ENCODE data around the gene C13orf46. TPM values are rescaled to one million over a fixed set of nuclear protein-coding genes. Genes with fewer than 3 reads are reported as not detected.

Gene C13orf46
- total RNA-seq, 5 donors from 2014 or later (not counting 1 experiment from before 2014, with no cell fraction given) = 18.4 to 33.9 (median 25.3) TPM

GRCh38 chr13:113962975-113963374 is 10.9 kb downstream of the C13orf46 start:
- peaks cover 2 to 25% of the 10 kb centered on the region in 2 donors for H3K36me3 ChIP-seq (ENCODE audit: control insufficient read depth in 2 of 2, extremely low read depth in 1 of 2, insufficient read depth in 1 of 2, low read length in 1 of 2)
- no peaks in the 10 kb centered on the region for H3K27me3 ChIP-seq (replicated peaks in 1 of 2; ENCODE audit: control insufficient read depth in 2 of 2, extremely low read depth in 1 of 2, insufficient read depth in 2 of 2, low read length in 1 of 2)
- H3K4me1 ChIP-seq (ENCODE audit: control insufficient read depth in 1 of 2, extremely low read depth in 1 of 2, insufficient read depth in 2 of 2, low read length in 2 of 2) = no peaks in the 10 kb centered on the region
- POLR2A ChIA-PET = no interaction called here
- ATAC-seq (replicated peaks in 1 of 4) = no peak
- H3K4me3 ChIP-seq (ENCODE audit: control insufficient read depth in 1 of 2, extremely low read depth in 1 of 2, low read length in 1 of 2) = no peak overlapping the region
- Mint-ChIP-seq H3K27ac (no peak overlapping the region), H3K4me1 (peaks cover 0 to 4% (median 4%) of the 10 kb centered on the region in 3 donors), H3K27me3 (no peaks in the 10 kb centered on the region), H3K36me3 (peaks cover 11% of the 10 kb centered on the region), H3K9me3 (no peaks in the 10 kb centered on the region), H3K4me3 (no peak overlapping the region)
- CTCF ChIA-PET = no interaction called here
- no peak for DNase-seq
- 90% methylated on average over 13 of the region's 17 CpGs for whole genome bisulfite sequencing (ENCODE audit: insufficient coverage)
- no peak overlapping the region for H3K27ac ChIP-seq (ENCODE audit: low read length)
- no peaks in the 10 kb centered on the region for H3K9me3 ChIP-seq

DNA sequence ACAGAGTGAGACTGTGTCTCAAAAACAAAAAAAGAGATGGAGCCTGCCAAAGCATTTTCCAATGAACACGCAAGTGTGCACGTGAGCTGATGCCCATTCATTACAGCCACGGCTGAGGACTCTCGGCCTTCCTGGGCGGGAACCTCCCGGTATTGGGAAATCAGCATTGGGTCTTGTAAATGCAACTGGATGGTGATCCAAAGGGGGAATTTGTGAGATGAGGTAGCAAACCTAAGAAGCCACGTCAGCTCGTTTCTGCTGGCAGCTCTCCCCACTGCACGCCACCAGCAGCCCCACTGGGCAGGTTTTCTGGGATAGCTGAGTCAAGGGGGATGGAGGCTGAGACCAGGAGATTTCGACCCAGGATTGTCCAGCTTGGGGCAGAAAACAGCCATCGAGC is 11.5 kb downstream of the C13orf46 start:
- no peak for ATAC-seq (replicated peaks in 1 of 4)
- Mint-ChIP-seq H3K4me1 (peaks cover 0 to 4% (median 4%) of the 10 kb centered on the region in 3 donors), H3K9me3 (no peaks in the 10 kb centered on the region), H3K27ac (no peak overlapping the region), H3K36me3 (peaks cover 14% of the 10 kb centered on the region), H3K27me3 (no peaks in the 10 kb centered on the region), H3K4me3 (no peak overlapping the region)
- Histone ChIP-seq H3K27me3 (replicated peaks in 1 of 2; ENCODE audit: control insufficient read depth in 2 of 2, extremely low read depth in 1 of 2, insufficient read depth in 2 of 2, low read length in 1 of 2) (no peaks in the 10 kb centered on the region), H3K9me3 (no peaks in the 10 kb centered on the region), H3K4me1 (ENCODE audit: control insufficient read depth in 1 of 2, extremely low read depth in 1 of 2, insufficient read depth in 2 of 2, low read length in 2 of 2) (no peaks in the 10 kb centered on the region), H3K27ac (ENCODE audit: low read length) (no peak overlapping the region), H3K4me3 (ENCODE audit: control insufficient read depth in 1 of 2, extremely low read depth in 1 of 2, low read length in 1 of 2) (no peak overlapping the region), H3K36me3 (ENCODE audit: control insufficient read depth in 2 of 2, extremely low read depth in 1 of 2, insufficient read depth in 1 of 2, low read length in 1 of 2) (peaks cover 2 to 19% of the 10 kb centered on the region in 2 donors)
- 80% methylated on average over 11 of the region's 11 CpGs for WGBS (ENCODE audit: insufficient coverage)
- CTCF ChIA-PET = no interaction called here
- POLR2A ChIA-PET = interaction anchor here in 1 of 2 donors (0.6 kb wide), 1 partner anchor 246 kb away, joined by 3 read pairs; no protein-coding TSS in a partner anchor
- DNase-seq = no peak

DNA sequence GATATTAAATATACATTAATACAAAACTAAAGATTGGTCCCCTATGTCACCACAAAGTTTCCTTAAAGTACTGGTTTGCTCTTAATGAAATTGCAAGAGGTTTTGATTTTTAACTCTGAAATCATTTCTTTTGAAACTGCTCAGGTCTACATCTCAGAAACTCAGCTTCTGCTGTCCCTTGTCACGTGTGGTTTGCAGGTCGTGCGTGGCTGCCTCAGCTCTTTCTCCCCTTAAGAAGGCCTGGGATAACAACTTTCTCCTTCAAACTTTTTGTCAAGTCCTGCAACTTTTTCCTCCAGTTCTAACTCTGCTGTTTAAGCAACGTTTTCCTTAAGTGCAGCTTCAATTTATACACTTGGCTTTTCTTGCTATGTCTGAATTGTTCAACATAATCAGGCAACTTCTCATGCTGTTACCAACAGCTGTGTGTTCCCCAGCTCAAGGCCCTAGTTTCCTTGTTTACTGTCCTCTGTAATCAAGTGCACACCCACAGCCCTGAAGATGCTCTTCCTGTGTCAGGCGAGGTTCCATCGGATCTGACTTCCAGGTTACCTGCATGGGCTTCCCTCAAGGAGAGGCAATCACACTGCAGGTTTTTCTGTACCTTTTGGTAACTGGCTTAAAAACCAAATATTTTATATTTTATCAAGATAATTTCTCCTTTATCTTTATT is 13.5 kb downstream of the C13orf46 start:
- DNase-seq (no peak), ATAC-seq (replicated peaks in 1 of 4) (no peak)
- POLR2A ChIA-PET = no interaction called here
- Mint-ChIP-seq H3K4me3 (no peak overlapping the region), H3K27ac (peak overlapping the region in 1 of 2 donors; percentile 12), H3K36me3 (peaks cover 24% of the 10 kb centered on the region), H3K9me3 (peaks cover 0 to 3% (median 0%) of the 10 kb centered on the region in 3 donors), H3K4me1 (peaks cover 0 to 10% (median 4%) of the 10 kb centered on the region in 3 donors), H3K27me3 (no peaks in the 10 kb centered on the region)
- Histone ChIP-seq H3K4me1 (ENCODE audit: control insufficient read depth in 1 of 2, extremely low read depth in 1 of 2, insufficient read depth in 2 of 2, low read length in 2 of 2) (no peaks in the 10 kb centered on the region), H3K27ac (ENCODE audit: low read length) (no peak overlapping the region), H3K9me3 (no peaks in the 10 kb centered on the region), H3K27me3 (replicated peaks in 1 of 2; ENCODE audit: control insufficient read depth in 2 of 2, extremely low read depth in 1 of 2, insufficient read depth in 2 of 2, low read length in 1 of 2) (no peaks in the 10 kb centered on the region), H3K4me3 (ENCODE audit: control insufficient read depth in 1 of 2, extremely low read depth in 1 of 2, low read length in 1 of 2) (no peak overlapping the region), H3K36me3 (ENCODE audit: control insufficient read depth in 2 of 2, extremely low read depth in 1 of 2, insufficient read depth in 1 of 2, low read length in 1 of 2) (peaks cover 12 to 26% of the 10 kb centered on the region in 2 donors)
- CTCF ChIA-PET = no interaction called here
- WGBS (ENCODE audit: insufficient coverage) = 77% methylated on average over 4 of the region's 6 CpGs

DNA sequence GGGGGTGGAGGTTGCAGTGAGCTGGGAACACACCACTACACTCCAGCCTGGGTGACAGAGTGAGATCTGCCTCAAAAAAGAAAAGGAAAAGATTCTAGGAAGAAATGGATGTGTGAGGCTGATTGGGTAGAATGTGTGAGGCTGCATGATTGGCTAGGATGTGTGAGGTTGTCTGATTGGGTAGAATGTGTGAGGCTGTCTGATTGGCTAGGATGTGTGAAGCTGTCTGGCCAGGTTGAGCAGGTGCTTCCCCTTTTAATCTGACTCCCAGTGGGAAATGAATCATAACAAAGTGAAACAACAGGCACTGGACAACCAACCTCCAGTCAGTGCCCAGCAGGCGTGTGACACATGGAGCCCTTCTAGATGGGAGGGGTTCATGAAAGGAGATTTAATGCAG is 14.7 kb downstream of the C13orf46 start:
- Histone ChIP-seq H3K4me3 (ENCODE audit: control insufficient read depth in 1 of 2, extremely low read depth in 1 of 2, low read length in 1 of 2) (no peak overlapping the region), H3K36me3 (ENCODE audit: control insufficient read depth in 2 of 2, extremely low read depth in 1 of 2, insufficient read depth in 1 of 2, low read length in 1 of 2) (peaks cover 23 to 24% of the 10 kb centered on the region in 2 donors), H3K9me3 (no peaks in the 10 kb centered on the region), H3K4me1 (ENCODE audit: control insufficient read depth in 1 of 2, extremely low read depth in 1 of 2, insufficient read depth in 2 of 2, low read length in 2 of 2) (no peaks in the 10 kb centered on the region), H3K27me3 (replicated peaks in 1 of 2; ENCODE audit: control insufficient read depth in 2 of 2, extremely low read depth in 1 of 2, insufficient read depth in 2 of 2, low read length in 1 of 2) (no peaks in the 10 kb centered on the region), H3K27ac (ENCODE audit: low read length) (no peak overlapping the region)
- WGBS (ENCODE audit: insufficient coverage) = no CpG with 5 or more reads among the region's 1 CpG
- H3K4me3 Mint-ChIP-seq = no peak overlapping the region
- DNase-seq = no peak
- H3K36me3 Mint-ChIP-seq = peaks cover 34% of the 10 kb centered on the region
- peaks cover 0 to 14% (median 4%) of the 10 kb centered on the region in 3 donors for H3K4me1 Mint-ChIP-seq
- H3K9me3 Mint-ChIP-seq = peaks cover 0 to 3% (median 0%) of the 10 kb centered on the region in 3 donors
- CTCF ChIA-PET = no interaction called here
- POLR2A ChIA-PET = no interaction called here
- ATAC-seq (replicated peaks in 1 of 4) = no peak
- no peaks in the 10 kb centered on the region for H3K27me3 Mint-ChIP-seq
- H3K27ac Mint-ChIP-seq = peak overlapping the region in 1 of 2 donors; percentile 12

DNA sequence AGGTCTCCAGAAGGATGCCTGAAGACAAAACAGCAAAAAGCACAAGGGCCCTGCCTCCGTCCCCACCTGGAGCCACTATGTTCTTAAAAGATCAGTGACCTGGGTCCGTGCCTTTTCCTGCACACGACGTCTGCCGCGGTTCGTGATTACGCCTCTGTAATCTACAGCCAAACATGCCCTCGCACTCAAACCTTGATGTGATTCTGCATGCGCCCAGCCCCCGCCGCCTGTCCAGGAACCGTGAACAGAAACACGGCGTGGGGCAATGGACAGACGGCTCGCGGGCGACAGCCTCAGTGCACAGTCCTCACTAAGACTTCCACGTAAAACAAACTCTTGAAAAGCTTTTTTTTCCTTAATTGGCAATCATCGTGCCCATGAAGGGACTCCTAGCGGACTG is 15.5 kb downstream of the C13orf46 start:
- no peak overlapping the region for H3K4me3 Mint-ChIP-seq
- peaks cover 0 to 3% (median 0%) of the 10 kb centered on the region in 3 donors for H3K9me3 Mint-ChIP-seq
- Histone ChIP-seq H3K9me3 (no peaks in the 10 kb centered on the region), H3K27me3 (replicated peaks in 1 of 2; ENCODE audit: control insufficient read depth in 2 of 2, extremely low read depth in 1 of 2, insufficient read depth in 2 of 2, low read length in 1 of 2) (no peaks in the 10 kb centered on the region), H3K36me3 (ENCODE audit: control insufficient read depth in 2 of 2, extremely low read depth in 1 of 2, insufficient read depth in 1 of 2, low read length in 1 of 2) (peaks cover 21 to 32% of the 10 kb centered on the region in 2 donors), H3K4me3 (ENCODE audit: control insufficient read depth in 1 of 2, extremely low read depth in 1 of 2, low read length in 1 of 2) (no peak overlapping the region), H3K27ac (ENCODE audit: low read length) (no peak overlapping the region), H3K4me1 (ENCODE audit: control insufficient read depth in 1 of 2, extremely low read depth in 1 of 2, insufficient read depth in 2 of 2, low read length in 2 of 2) (no peaks in the 10 kb centered on the region)
- no peak for DNase-seq
- CTCF ChIA-PET = no interaction called here
- peaks cover 34% of the 10 kb centered on the region for H3K36me3 Mint-ChIP-seq
- no peak overlapping the region for H3K27ac Mint-ChIP-seq
- ATAC-seq (replicated peaks in 1 of 4) = no peak
- WGBS (ENCODE audit: insufficient coverage) = 96% methylated on average over 22 of the region's 22 CpGs
- peaks cover 0 to 14% (median 4%) of the 10 kb centered on the region in 3 donors for H3K4me1 Mint-ChIP-seq
- no peaks in the 10 kb centered on the region for H3K27me3 Mint-ChIP-seq
- POLR2A ChIA-PET = no interaction called here

- ChIA-PET POLR2A (no interaction called here), CTCF (no interaction called here)
- DNase-seq = no peak
- Mint-ChIP-seq H3K27ac (no peak overlapping the region), H3K9me3 (peaks cover 0 to 3% (median 0%) of the 10 kb centered on the region in 3 donors), H3K27me3 (no peaks in the 10 kb centered on the region), H3K4me1 (peaks cover 2 to 14% (median 9%) of the 10 kb centered on the region in 3 donors), H3K36me3 (peaks cover 34% of the 10 kb centered on the region), H3K4me3 (no peak overlapping the region)
- no peaks in the 10 kb centered on the region for H3K9me3 ChIP-seq
- no peak overlapping the region for H3K27ac ChIP-seq (ENCODE audit: low read length)
- H3K36me3 ChIP-seq (ENCODE audit: control insufficient read depth in 2 of 2, extremely low read depth in 1 of 2, insufficient read depth in 1 of 2, low read length in 1 of 2) = peaks cover 21 to 37% of the 10 kb centered on the region in 2 donors
- ATAC-seq (replicated peaks in 1 of 4) = peak in 1 of 4 experiments; percentile 36
- no peaks in the 10 kb centered on the region for H3K27me3 ChIP-seq (replicated peaks in 1 of 2; ENCODE audit: control insufficient read depth in 2 of 2, extremely low read depth in 1 of 2, insufficient read depth in 2 of 2, low read length in 1 of 2)
- 100% methylated on average over 7 of the region's 14 CpGs for WGBS (ENCODE audit: insufficient coverage)
- H3K4me1 ChIP-seq (ENCODE audit: control insufficient read depth in 1 of 2, extremely low read depth in 1 of 2, insufficient read depth in 2 of 2, low read length in 2 of 2) = peaks cover 0 to 4% of the 10 kb centered on the region in 2 experiments
- no peak overlapping the region for H3K4me3 ChIP-seq (ENCODE audit: control insufficient read depth in 1 of 2, extremely low read depth in 1 of 2, low read length in 1 of 2)
Observed at GRCh38 chr13:113956571-113956970, 17.3 kb downstream of the C13orf46 start.
